ENCODE data around the gene TUT7.
"Not testable (repeated sequence)": the region's sequence is repeated elsewhere in the genome, so short reads cannot be mapped to it uniquely, and the experiment has no call there.

TUT7 gene

GRCh38 chr9:86301686-86302085 is 52.5 kb downstream of the TUT7 start:
- DNase-seq (ENCODE audit: low read depth in 2 of 2): no peak

DNA sequence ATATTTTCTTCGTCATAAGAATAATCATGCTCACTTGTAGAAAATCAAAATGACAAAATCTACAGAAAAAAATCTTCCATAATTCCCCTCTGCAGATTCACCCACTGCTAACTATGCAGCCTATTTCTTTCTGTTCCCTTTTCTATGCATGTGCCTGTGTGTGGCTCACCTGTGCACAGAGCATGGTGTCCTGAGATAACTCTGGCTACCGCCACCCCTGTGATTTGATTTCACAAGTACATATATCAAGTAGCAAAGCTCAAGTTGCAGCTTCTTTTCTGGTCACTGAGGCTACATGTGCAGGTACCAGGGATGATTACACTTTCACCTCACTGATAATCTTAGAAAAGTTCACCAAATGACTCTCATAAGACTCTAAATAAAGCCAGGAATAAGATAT is 53.5 kb downstream of the TUT7 start:
- no peak for DNase-seq (ENCODE audit: low read depth in 2 of 2)

DNA sequence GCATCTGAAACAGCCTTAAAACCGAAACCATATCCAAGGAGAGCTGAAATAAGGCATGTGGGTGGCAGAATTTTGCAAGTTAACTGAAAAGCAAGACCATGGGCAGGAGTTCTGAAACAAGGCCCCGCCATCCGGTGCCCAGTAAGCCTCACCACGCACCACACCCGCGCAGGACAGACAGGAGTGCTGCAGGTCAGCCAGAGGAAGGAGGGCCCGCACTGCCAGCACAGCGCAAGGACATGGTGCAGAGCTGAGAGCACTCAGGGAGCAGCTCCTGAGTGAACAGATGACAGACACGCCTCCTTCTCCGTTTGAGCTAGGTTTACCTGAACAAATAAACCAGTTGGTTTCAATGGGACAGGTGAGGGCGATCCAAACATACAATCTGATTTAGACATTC is 55.3 kb downstream of the TUT7 start:
- no peak for DNase-seq (ENCODE audit: low read depth in 2 of 2)

DNA sequence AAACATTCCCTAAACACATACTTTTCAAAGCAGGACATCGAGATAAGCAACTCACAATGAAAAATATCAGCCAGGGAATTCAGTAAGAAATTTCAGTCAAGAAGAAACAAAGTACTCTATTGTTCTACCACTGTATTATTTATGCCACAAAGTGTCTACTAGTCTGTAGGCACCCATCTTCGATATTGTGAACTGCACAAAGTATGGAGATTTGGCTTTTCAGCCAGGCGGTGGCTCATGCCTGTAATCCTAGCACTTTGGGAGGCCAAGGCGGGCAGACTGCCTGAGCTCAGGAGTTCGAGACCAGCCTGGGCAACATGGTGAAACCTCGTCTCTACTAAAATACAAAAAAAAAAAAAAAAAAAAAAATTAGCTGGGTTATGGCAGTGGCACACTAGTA is 63.9 kb downstream of the TUT7 start:
- DNase-seq (ENCODE audit: low read depth in 2 of 2): not testable (repeated sequence)

GRCh38 chr9:86288499-86289198 is 65.6 kb downstream of the TUT7 start:
- no peak for DNase-seq (ENCODE audit: low read depth in 2 of 2)

GRCh38 chr9:86287013-86287412 is 67.2 kb downstream of the TUT7 start:
- no peak for DNase-seq (ENCODE audit: low read depth in 2 of 2)

DNA sequence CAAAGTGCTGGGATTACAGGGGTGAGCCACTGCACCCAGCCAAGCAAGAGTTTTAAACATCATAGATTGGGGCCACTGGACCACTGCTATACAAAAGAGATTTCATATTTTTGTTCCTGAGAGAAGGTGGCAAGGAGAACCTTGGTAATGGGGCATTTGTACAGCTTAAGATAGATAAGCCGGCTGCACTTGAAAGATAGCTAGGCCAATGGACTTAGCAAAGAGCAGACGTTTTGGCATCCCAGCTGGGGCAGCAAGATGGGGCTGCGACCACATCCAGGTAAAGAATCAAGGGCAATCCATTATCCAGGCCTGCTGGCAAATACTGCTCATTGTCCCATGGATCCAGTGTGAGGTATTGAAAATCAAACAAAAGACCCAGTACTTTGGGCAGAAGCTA is 67.9 kb downstream of the TUT7 start:
- DNase-seq (ENCODE audit: low read depth in 2 of 2): no peak

GRCh38 chr9:86285261-86285660 is 68.9 kb downstream of the TUT7 start:
- DNase-seq (ENCODE audit: low read depth in 2 of 2): no peak

DNA sequence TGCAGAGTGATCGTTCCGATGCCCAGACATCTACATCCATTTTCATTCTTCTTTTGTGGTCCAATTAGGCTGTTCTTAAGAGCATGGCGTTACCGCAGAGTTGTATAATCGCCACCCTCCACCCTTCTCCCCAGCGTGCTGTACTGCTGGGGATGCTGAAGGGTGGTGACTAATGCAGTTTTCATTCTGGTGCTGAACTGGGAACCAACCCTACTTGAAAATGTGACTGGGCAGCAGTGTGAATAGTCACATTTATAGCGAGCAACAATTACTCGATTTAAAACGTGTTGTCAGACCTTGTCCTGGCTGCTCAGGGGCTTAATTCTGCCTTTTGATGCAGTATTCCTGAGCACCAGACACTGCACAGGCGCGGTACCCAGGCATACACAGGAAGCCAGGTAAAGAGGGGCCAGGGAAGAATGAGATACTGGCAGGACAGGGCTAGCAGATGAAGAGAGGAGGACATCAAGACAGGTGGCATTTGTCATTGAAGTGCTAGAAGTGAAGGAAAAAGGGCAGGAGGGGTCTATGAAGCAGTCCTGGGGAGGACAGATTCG is 71.2 kb downstream of the TUT7 start:
- DNase-seq (ENCODE audit: low read depth in 2 of 2): no peak

- peak; percentile 97 to 99 for DNase-seq (ENCODE audit: low read depth in 2 of 2)
Observed at GRCh38 chr9:86282077-86282978, 71.9 kb downstream of the TUT7 start, which contains the start of gene ISCA1. ISCA1 (minus strand) TSS chr9:86282538; CDS start chr9:86282458, 80 bp downstream.

DNA sequence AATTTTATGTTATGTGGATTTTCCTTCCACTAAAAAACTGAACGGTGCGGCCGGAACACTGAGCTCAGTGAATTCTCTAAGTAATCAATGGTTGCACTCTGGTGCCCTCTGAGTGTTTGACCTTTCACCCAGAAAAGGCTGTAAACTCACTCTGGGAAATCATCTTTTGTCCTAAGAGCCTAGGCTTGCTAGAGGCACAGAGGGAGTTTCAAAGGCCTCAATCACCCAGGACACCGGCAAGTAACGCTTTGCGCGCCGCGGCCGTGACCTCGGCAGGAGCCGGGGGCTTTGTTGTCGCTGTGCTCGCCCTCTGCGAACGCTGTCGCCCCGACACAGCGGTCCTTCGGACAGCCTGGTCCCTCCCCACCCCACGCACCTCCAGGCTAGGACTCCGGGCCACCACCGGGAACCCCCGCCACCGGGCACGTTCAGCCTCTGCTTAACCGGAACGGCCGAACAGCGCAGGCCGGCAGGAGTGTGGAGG is 72.6 kb downstream of the TUT7 start:
- DNase-seq (ENCODE audit: low read depth in 2 of 2): no peak

GRCh38 chr9:86280580-86280979 is 73.6 kb downstream of the TUT7 start:
- DNase-seq (ENCODE audit: low read depth in 2 of 2): no peak

DNA sequence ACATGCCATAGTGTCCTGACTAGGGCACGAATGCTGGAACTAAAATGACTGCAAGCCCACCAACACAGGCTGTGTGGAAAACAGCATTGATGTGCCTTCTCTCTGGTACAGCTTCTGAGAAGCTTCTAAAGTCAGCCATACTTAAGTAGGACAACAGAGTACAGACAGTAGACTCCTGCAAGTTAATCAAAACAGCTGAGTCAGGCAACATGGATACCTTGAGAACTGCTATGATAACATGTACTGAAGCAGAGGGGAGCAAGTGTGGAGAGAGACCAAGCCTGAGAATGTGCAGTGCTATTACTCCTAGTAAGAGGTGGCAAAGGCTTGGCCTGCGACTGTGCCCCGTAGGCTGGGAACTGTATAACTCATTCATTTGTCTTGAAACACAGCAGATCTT is 74.4 kb downstream of the TUT7 start:
- DNase-seq (ENCODE audit: low read depth in 2 of 2): no peak

- DNase-seq (ENCODE audit: low read depth in 2 of 2): no peak
Observed at GRCh38 chr9:86277072-86277471, 77.1 kb downstream of the TUT7 start.

GRCh38 chr9:86275962-86276361 is 78.2 kb downstream of the TUT7 start:
- no peak for DNase-seq (ENCODE audit: low read depth in 2 of 2)

GRCh38 chr9:86274821-86275643 is 79.2 kb downstream of the TUT7 start:
- no peak for DNase-seq (ENCODE audit: low read depth in 2 of 2)

DNA sequence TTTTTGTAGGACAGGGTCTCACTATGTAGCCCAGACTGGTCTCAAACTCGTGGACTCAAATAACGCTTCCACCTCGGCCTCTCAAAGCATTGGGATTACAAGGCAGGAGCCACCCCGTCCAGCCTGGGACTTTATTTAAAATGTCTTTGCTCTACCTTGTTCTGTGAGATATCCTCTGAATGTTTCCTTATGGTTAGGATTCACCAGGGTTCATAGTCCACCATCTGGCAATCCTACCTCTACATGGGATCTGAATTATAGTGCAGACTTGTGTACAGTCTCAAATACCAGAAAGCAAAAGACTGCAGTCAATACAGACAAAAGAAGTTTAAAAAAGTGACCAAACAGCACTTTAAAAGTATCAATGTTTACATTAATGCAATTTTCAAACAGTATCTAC is 82.0 kb downstream of the TUT7 start:
- no peak for DNase-seq (ENCODE audit: low read depth in 2 of 2)

DNA sequence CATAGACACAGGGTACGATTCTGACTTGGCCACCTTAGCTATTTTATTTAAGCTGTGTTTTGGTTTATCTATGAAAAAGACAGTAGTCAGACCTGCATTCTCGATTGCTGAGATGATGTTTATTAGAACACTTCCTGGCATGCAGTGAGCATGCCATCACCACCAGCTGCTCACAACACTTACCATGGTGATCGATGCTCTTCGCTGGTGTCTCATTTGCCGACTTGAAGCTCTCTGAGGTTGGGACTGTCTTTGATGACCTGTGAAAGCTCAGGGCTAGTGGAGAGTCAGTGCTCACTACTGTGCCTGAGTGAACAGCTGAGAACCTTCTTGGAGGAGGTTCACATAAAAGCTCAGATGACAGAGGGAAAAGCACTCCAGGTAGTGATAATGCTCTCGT is 90.3 kb downstream of the TUT7 start:
- no peak for DNase-seq (ENCODE audit: low read depth in 2 of 2)

DNA sequence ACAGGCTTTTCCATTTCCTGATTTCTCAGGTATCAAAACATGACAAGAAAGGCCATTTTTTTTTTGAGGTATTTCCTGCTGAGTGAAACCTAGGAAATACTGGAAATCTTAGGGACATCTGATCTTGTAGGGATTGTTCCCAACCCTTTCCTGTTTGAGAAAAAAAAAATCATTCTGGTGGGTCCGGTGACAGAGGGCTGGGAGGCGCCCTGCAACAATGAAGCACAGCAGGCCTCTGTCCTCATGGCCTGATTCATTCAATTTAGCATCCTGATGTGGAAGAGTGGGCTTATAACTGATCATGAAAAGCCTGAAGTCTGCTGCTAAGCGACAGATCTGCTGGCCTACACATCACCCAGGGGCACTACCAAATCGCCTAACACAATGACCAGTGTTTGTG is 91.7 kb downstream of the TUT7 start:
- no peak for DNase-seq (ENCODE audit: low read depth in 2 of 2)

DNA sequence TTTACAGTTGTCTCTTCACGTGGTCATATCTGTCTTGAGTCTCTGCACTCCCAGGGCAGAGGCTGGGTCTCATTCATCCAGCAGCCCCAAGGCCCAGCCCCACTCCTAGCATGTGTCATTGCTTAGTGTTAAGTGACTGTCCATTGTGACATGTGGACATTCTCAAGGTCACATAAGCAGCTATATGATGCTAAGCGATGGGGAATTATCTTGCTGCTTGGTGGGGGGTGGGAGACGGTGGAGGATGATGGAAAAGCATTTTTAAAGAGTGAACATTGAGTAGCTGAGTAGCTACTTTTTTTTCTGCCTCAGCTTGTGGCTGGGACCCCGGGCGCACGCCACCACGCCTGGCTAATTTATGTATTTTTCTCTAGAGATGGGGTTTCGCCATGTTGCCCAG is 94.7 kb downstream of the TUT7 start, which contains the start of gene C9orf153:
C9orf153 (minus strand) TSS at position 101 of the 400 bp plus-strand sequence. CDS start 30,054 bp downstream, outside the sequence.
- no peak for DNase-seq (ENCODE audit: low read depth in 2 of 2)

DNA sequence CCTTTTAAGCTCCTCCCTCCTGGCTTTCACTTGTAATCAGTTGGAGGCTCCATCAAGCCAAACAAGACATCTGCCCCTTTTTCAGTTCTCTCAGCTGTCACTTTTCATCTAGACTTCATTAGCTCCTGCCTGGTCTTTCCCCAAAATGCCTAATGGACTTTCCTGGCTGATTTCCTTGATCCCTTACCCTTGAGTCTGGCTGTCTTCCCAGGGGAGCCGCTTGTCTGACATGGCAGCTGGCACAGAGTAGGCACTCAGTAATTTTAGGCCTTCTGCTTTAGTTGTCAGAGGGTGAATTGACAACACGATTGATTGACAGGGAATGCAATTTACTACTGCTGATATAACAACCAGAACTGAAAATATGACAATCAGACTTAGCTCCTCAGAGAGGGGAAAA is 96.8 kb downstream of the TUT7 start:
- DNase-seq (ENCODE audit: low read depth in 2 of 2): no peak

DNA sequence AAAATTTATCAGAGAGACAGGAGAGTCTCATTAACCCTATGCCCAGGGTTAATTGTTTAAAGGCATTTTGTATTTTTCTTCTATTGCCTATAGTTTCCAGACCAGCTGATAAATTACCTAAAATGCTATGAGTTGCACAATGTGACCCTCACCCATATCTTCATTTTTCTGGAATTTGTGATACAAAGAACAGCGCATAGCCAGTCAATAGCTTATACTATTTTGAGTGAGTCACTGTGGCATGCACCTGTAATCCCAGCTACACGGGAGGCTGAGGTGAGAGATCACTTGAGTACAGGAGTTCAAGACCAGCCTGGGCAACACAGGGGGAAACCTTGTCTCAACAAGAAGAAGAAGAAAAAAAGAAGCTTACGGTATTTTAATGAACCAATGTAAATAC is 97.6 kb downstream of the TUT7 start:
- no peak for DNase-seq (ENCODE audit: low read depth in 2 of 2)

Measured in stimulated activated CD4-positive, alpha-beta T cell treated with anti-CD3 and anti-CD28 coated beads, Interleukin-4, amount 100 ng/mL, for 48 hours (primary cell).